H9 (cell line): ENCODE measurements around the gene RHOH. TPM values are rescaled to one million over a fixed set of nuclear protein-coding genes. Genes with fewer than 3 reads are reported as not detected.

Source experiments
- DNase-seq: peaks from one replicate; pipeline ENCODE4 v3.0.0-alpha.2; 2017
- H2AFZ ChIP-seq: one replicate; pipeline ENCODE4 v1.6.1; 2013; ENCODE audit warnings: mild to moderate bottlenecking, low read length, control low read depth, moderate library complexity
- H2AK5ac ChIP-seq: 2 replicates; pipeline ENCODE4 v1.6.1; 2013; ENCODE audit warnings: low read length, control low read depth, mixed read lengths; ENCODE audit not compliant: insufficient read length
- H2BK120ac ChIP-seq: one replicate; pipeline ENCODE4 v1.6.1; 2013; ENCODE audit warnings: low read depth, mild to moderate bottlenecking, low read length, control low read depth, inconsistent platforms; ENCODE audit not compliant: poor library complexity, severe bottlenecking
- H2BK12ac ChIP-seq: 2 replicates; pipeline ENCODE4 v1.6.1; 2013; ENCODE audit warnings: low read length, control low read depth, mixed read lengths, low read depth; ENCODE audit not compliant: insufficient read length
- H2BK15ac ChIP-seq: 2 replicates; pipeline ENCODE4 v1.6.1; 2013; ENCODE audit warnings: low read depth, low read length, control low read depth
- H2BK20ac ChIP-seq: one replicate; pipeline ENCODE4 v1.6.1; 2013; ENCODE audit warnings: low read depth, mild to moderate bottlenecking, low read length, control low read depth, inconsistent platforms; ENCODE audit not compliant: poor library complexity, severe bottlenecking
- H2BK5ac ChIP-seq: 2 replicates; pipeline ENCODE4 v1.6.1; 2013; ENCODE audit warnings: low read length, control low read depth, mixed read lengths; ENCODE audit not compliant: insufficient read length
- H3K14ac ChIP-seq: 2 replicates; pipeline ENCODE4 v1.6.1; 2013; ENCODE audit warnings: low read length, control low read depth; ENCODE audit not compliant: insufficient read depth
- H3K18ac ChIP-seq: 2 replicates; pipeline ENCODE4 v1.6.1; 2013; ENCODE audit warnings: low read depth, mild to moderate bottlenecking, mixed read lengths, low read length, control low read depth; ENCODE audit not compliant: insufficient read length
- H3K23ac ChIP-seq: 2 replicates; pipeline ENCODE4 v1.6.1; 2013; ENCODE audit warnings: low read length, control low read depth, mixed read lengths, low read depth; ENCODE audit not compliant: insufficient read length
- H3K23me2 ChIP-seq: 2 replicates; pipeline ENCODE4 v1.6.1; 2013; ENCODE audit warnings: low read depth, mild to moderate bottlenecking, mixed read lengths, low read length, control low read depth; ENCODE audit not compliant: insufficient read length, poor library complexity, severe bottlenecking
- H3K27ac ChIP-seq: 2 replicates; pipeline ENCODE4 v1.5.1; 2013; ENCODE audit warnings: low read length, control low read depth, mixed read lengths, low read depth; ENCODE audit not compliant: insufficient read length
- H3K27me3 ChIP-seq: 2 replicates; pipeline ENCODE4 v1.6.1; 2013; ENCODE audit warnings: low read length, control low read depth, inconsistent platforms; ENCODE audit not compliant: insufficient read depth
- H3K4ac ChIP-seq: 2 replicates; pipeline ENCODE4 v1.6.1; 2013; ENCODE audit warnings: low read depth, mild to moderate bottlenecking, control low read depth, inconsistent platforms, low read length, moderate library complexity
- H3K4me1 ChIP-seq: 2 replicates; pipeline ENCODE4 v1.6.1; 2013; ENCODE audit warnings: low read length, control low read depth, inconsistent platforms; ENCODE audit not compliant: insufficient read depth
- H3K4me2 ChIP-seq: 2 replicates; pipeline ENCODE4 v1.6.1; 2013; ENCODE audit warnings: low read length, control low read depth, mixed read lengths; ENCODE audit not compliant: insufficient read length, insufficient read depth
- H3K56ac ChIP-seq: 2 replicates; pipeline ENCODE4 v1.6.1; 2013; ENCODE audit warnings: low read depth, mild to moderate bottlenecking, mixed read lengths, low read length, control low read depth; ENCODE audit not compliant: insufficient read length
- H3K79me1 ChIP-seq: 2 replicates; pipeline ENCODE4 v1.6.1; 2013; ENCODE audit warnings: low read depth, mild to moderate bottlenecking, moderate library complexity, low read length, control low read depth, inconsistent platforms; ENCODE audit not compliant: insufficient read depth, poor library complexity, severe bottlenecking
- H3K79me2 ChIP-seq: 2 replicates; pipeline ENCODE4 v1.6.1; 2013; ENCODE audit warnings: low read length, control low read depth, inconsistent platforms; ENCODE audit not compliant: insufficient read depth
- H3K9ac ChIP-seq: 2 replicates; pipeline ENCODE4 v1.6.1; 2013; ENCODE audit warnings: low read length, control low read depth, mixed read lengths; ENCODE audit not compliant: insufficient read length; ENCODE audit errors: extremely low read depth
- H3K9me3 ChIP-seq: one replicate; pipeline ENCODE4 v1.6.1; 2013; ENCODE audit warnings: low read depth, low read length, inconsistent platforms; ENCODE audit not compliant: control insufficient read depth
- H3T11ph ChIP-seq: one replicate; pipeline ENCODE4 v1.6.1; 2013; ENCODE audit warnings: mild to moderate bottlenecking, low read length, control low read depth, inconsistent platforms
- H4K20me1 ChIP-seq: one replicate; pipeline ENCODE4 v1.6.1; 2013; ENCODE audit not compliant: control insufficient read depth, insufficient read length, insufficient read depth
- H4K5ac ChIP-seq: 2 replicates; pipeline ENCODE4 v1.6.1; 2013; ENCODE audit warnings: low read depth, mild to moderate bottlenecking, mixed read lengths, low read length, control low read depth; ENCODE audit not compliant: insufficient read length
- H4K8ac ChIP-seq: replicated peaks from 2 replicates; pipeline ENCODE4 v1.6.1; 2013; ENCODE audit warnings: low read length, control low read depth, mixed read lengths, low read depth; ENCODE audit not compliant: insufficient read length
- H4K91ac ChIP-seq: 2 replicates; pipeline ENCODE4 v1.6.1; 2013; ENCODE audit warnings: low read depth, mild to moderate bottlenecking, moderate library complexity, mixed read lengths, low read length, control low read depth; ENCODE audit not compliant: insufficient read length
- H3K27ac Mint-ChIP-seq, 3 experiments: 2 replicates in 2 of 3; 3 replicates in 1 of 3; pipeline ENCODE4 v1.8.0; 2020 to 2021; ENCODE audit warnings: mixed read lengths in 3 of 3, mild to moderate bottlenecking in 1 of 3, moderate library complexity in 1 of 3
- H3K27me3 Mint-ChIP-seq: 2 replicates; pipeline ENCODE4 v1.8.0; 2021; ENCODE audit warnings: low read depth, mild to moderate bottlenecking, moderate library complexity, mixed read lengths
- H3K36me3 Mint-ChIP-seq, 3 experiments: 2 replicates in 2 of 3; 3 replicates in 1 of 3; pipeline ENCODE4 v1.8.0; 2020 to 2021; ENCODE audit warnings: low read depth in 3 of 3, mixed read lengths in 3 of 3; ENCODE audit not compliant: insufficient read depth in 1 of 3
- H3K4me1 Mint-ChIP-seq, 2 experiments: 2 replicates each; pipeline ENCODE4 v1.8.0; 2020; ENCODE audit warnings: mixed read lengths in 2 of 2
- H3K4me3 Mint-ChIP-seq, 2 experiments: 2 replicates in 1 of 2; 3 replicates in 1 of 2; pipeline ENCODE4 v1.8.0; 2020 to 2021; ENCODE audit warnings: mild to moderate bottlenecking in 2 of 2, mixed read lengths in 2 of 2, moderate library complexity in 1 of 2
- H3K9me3 Mint-ChIP-seq, 2 experiments: 2 replicates in 1 of 2; 3 replicates in 1 of 2; pipeline ENCODE4 v1.8.0; 2020; ENCODE audit warnings: mild to moderate bottlenecking in 2 of 2, mixed read lengths in 2 of 2, moderate library complexity in 1 of 2
- CTCF ChIP-seq: fragments of 200-600 bp; sonication (generic); conservative IDR thresholded peaks from 3 replicates; pipeline ENCODE4 v1.8.0; 2021; ENCODE audit warnings: antibody characterized with exemption, mild to moderate bottlenecking
- WGBS: extraction: QIAGEN DNeasy Blood & Tissue Kit; methylation state at CpG from one replicate; pipeline ENCODE4 v1.1.7; 2013; ENCODE audit warnings: missing lambda C conversion rate, low lambda C conversion rate, mixed read lengths; ENCODE audit not compliant: insufficient read length; ENCODE audit errors: extremely low coverage; 5-methylcytosine and 5-hydroxymethylcytosine counted together
- total RNA-seq: library from RNA; stranded (reverse); gene quantifications from 2 replicates; pipeline ENCODE4 v1.2.1, GENCODE V29; 2021

Gene RHOH
- total RNA-seq, 1 experiment from 2014 or later, result 7.1 TPM

GRCh38 chr4:40216622-40217366, 20.0 kb downstream of the RHOH start:
- H2AK5ac ChIP-seq, result no peak overlapping the region
- H3K4me2 ChIP-seq, result no peak overlapping the region
- no CpG with 5 or more reads among the region's 4 CpGs for WGBS
- no peak overlapping the region for H3K27ac ChIP-seq
- no peaks in the 10 kb centered on the region for H3K9me3 ChIP-seq
- no peaks in the 10 kb centered on the region for H3K27me3 Mint-ChIP-seq
- no peak overlapping the region for H3K4ac ChIP-seq
- no peak for DNase-seq
- no peak overlapping the region for H3K27ac Mint-ChIP-seq
- no peaks in the 10 kb centered on the region for H4K20me1 ChIP-seq
- peaks cover 0 to 11% (median 0%) of the 10 kb centered on the region in 3 experiments; a peak in 2 of 7 replicates for H3K36me3 Mint-ChIP-seq
- H3T11ph ChIP-seq, result no peak overlapping the region
- no peak for TF ChIP-seq CTCF
- H4K8ac ChIP-seq, result no peak overlapping the region
- no peak overlapping the region for H4K5ac ChIP-seq
- H2BK15ac ChIP-seq, result no peak overlapping the region
- H3K79me1 ChIP-seq, result no peaks in the 10 kb centered on the region
- H3K23me2 ChIP-seq, result no peaks in the 10 kb centered on the region
- H3K27me3 ChIP-seq, result no peaks in the 10 kb centered on the region
- no peak overlapping the region for H2BK120ac ChIP-seq
- no peak overlapping the region for H3K23ac ChIP-seq
- peaks cover 2% of the 10 kb centered on the region; the same call in 1 of the 2 replicates for H3K79me2 ChIP-seq
- H4K91ac ChIP-seq, result no peak overlapping the region
- H3K4me1 ChIP-seq, result peaks cover 6% of the 10 kb centered on the region; the same call in 1 of the 2 replicates
- H3K14ac ChIP-seq, result no peak overlapping the region
- H3K4me3 Mint-ChIP-seq, result no peak overlapping the region
- H3K9me3 Mint-ChIP-seq, result peaks cover 0 to 4% of the 10 kb centered on the region in 2 experiments; a peak in 3 of 5 replicates
- no peak overlapping the region for H2BK12ac ChIP-seq
- H2AFZ ChIP-seq, result no peak overlapping the region
- no peak overlapping the region for H2BK5ac ChIP-seq
- peaks cover 12 to 13% of the 10 kb centered on the region in 2 experiments for H3K4me1 Mint-ChIP-seq
- H2BK20ac ChIP-seq, result no peak overlapping the region
- no peak overlapping the region for H3K18ac ChIP-seq
- no peak overlapping the region for H3K9ac ChIP-seq
- no peak overlapping the region for H3K56ac ChIP-seq
